HG02884 (cell line): Measurements from ENCODE around the gene LENG8.

Experiments
- ATAC-seq: cut with Tn5 transposase; IDR thresholded peaks from one replicate; pipeline ENCODE4 v1.9.1; 2021; ENCODE audit warnings: mild to moderate bottlenecking, moderate library complexity; ENCODE audit not compliant: unreplicated experiment

Gene LENG8

DNA sequence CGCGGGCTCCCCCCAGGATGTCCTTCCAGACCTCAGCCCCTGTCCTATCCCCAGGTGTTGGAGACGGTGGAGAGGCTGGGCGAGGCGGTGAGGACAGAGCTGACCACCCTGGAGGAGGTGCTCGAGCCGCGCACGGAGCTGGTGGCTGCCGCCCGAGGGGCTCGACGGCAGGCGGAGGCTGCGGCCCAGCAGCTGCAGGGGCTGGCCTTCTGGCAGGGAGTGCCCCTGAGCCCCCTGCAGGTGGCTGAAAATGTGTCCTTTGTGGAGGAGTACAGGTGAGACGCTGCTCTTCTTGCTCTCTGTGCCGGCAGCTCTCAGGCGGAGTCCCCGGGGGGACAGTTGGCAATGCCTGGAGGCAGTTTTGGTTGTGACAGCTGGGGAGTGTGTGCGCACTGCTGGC lies 26.9 kb upstream of the LENG8 start:
- no peak for ATAC-seq

DNA sequence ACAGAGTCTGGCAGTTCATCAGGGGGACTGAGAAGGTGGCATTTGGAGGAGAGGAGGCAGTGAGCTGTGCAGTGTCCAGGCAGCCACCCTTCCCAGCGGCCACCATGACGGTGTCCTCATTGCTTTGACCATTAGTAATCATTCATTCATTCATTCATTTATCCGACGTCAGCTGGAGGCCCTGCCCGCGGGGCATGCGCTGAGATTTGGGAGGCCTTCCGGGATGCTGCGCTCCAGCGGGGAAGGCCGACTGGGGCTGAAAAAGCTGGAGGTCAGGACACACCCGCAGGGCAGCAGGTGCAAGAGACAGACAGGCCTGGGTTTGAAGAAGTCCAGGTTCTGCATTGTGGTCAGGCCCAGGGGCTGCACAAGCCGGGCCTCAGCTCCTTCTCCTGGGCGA lies 24.8 kb upstream of the LENG8 start:
- no peak for ATAC-seq

DNA sequence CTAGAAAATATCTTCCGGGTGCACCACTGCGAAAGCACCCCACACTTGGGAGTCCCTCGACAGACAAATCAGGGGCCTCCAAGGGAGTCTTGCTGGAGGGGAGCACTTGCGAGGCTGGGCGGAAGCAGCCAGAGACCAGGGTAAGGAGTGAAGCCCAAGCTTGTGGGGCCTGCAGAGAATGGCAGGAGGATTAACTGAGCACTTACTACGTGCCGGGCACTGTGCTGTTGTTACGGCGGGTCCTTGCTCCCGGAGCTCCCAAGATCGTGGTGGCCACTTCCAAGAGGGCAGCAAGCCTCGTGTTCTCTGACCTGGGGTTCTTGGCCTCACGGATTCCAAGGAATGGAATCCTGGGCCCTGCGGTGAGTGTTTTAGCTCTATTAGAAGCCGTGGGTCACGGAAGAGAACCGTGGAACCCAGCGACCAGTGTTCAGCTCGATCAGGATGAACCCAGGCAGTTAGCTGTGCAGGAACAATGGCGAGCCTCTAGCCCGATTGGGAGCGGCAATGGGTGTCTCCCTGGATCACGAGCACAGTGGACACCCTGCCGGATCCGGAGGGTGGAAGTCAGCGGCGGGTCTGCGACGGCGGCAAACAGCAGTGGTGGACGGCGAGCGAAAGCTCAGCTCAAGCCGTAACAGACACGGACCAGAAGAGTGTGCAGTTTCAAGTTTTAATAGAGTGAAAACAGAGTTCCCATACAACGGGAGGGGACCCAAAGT lies 24.2 kb upstream of the LENG8 start:
- no peak for ATAC-seq

DNA sequence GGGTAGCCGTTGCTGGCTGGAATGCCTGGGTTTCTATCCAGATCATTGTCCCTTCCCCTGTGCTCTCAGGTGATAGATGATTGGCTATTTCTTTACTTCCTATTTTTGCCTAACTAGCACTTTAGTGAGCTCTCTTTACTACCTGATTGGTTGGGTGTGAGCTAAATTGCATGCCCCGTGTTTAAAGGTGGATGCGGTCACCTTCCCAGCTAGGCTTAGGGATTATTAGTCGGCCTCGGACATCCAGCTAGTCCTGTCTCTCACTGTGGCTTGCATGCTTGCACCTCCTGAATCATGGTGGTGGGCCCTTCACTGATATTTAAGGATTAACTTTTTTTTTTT lies 23.6 kb upstream of the LENG8 start:
- no peak for ATAC-seq

DNA sequence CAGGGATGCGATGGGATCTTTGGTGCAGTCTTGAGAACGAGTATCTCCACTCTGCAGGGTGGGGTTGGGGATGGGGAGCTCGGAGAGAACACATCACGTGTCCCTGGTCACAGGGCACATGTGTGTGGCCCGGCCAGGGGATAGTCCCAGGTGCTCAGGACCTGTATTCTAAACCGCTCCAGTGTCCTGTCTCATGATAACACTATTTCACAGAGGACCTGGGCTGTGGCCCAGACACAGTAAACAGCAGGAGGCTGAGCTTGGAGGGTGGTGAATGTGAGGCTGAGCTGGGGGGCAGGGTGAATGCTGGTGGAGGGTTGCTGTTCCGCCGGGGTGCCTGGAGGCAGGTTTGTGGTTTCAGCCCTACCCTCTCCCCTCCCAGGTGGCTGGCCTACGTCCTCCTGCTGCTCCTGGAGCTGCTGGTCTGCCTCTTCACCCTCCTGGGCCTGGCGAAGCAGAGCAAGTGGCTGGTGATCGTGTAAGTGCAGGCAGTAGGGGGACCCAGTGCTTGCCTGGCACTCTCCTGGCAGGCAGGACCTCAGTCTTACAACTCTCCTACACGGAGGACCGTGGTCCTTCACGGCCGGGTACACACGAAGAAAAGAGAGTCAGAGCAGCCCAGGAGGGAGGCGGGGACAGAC lies 22.6 kb upstream of the LENG8 start:
- no peak for ATAC-seq

DNA sequence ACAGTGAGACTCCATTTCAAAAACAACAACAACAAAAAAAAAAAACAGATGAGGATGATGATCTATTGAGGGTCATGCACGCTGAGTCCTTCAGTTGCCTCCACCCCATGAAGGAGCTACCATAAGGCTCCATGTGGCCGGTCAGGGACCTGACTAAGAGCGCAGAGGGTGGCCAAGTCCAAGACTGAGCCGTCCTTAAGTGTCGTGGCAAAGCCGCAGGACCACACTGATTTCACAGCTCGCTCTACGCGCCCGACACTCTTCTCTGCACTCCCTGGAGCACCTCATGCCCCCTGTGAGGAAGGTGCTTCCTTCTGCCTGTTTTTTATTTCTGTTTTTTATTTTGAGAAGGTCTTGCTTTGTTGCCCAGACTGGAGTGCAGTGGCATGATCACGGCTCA lies 21.4 kb upstream of the LENG8 start:
- ATAC-seq: no peak

DNA sequence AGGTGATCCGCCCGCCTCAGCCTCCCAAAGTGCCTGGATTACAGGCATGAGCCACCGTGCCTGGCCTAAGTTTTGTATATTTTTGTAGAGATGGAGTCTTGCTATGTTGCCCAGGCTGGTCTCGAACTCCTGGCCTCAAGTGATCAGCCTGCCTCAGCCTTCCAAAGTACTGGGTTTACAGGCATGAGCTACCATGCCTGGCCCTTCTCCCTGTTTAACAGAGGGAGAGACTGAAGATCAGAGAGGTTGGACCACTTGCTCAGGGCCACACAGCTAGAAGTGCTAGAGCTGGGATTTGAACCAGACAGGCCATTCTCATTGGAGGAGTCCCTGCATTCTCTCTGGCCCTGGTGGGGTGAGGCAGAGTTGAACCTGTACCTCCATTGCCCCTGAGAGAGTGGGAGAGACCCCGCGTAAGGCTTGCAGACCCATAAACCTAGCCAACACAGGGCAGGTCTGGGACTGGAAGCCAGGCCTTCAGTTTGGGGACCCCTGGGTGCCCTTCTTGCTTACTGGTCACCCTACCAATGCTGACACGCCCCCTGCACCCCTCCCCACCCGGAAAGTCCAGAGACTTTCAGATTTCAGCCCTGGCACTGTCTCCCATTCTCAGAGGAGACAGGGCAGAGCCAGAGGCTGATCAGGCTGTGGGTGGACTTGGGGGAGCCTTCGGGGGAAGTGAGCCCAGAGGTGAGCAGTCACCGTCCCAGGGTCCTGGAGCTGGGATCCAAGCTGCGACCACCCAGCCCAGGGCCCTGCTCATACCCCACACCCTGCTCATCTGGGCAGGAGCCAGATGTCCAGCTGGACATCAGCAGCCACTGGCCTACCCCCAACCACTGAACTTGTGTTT lies 20.4 kb upstream of the LENG8 start:
- ATAC-seq: no peak

DNA sequence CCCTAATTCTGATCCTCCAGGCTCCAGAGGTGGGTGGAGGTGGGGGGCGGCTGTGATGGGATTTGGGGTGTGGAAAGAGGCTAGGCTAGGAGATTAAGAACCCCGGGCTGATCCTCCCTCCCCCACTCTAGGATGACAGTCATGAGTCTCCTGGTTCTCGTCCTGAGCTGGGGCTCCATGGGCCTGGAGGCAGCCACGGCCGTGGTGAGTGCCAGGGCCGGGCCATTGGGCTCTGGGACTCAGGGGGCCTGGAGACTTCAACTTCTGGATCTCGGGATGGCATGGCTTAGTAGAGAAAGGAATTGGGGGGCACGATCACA lies 19.9 kb upstream of the LENG8 start:
- ATAC-seq: no peak

DNA sequence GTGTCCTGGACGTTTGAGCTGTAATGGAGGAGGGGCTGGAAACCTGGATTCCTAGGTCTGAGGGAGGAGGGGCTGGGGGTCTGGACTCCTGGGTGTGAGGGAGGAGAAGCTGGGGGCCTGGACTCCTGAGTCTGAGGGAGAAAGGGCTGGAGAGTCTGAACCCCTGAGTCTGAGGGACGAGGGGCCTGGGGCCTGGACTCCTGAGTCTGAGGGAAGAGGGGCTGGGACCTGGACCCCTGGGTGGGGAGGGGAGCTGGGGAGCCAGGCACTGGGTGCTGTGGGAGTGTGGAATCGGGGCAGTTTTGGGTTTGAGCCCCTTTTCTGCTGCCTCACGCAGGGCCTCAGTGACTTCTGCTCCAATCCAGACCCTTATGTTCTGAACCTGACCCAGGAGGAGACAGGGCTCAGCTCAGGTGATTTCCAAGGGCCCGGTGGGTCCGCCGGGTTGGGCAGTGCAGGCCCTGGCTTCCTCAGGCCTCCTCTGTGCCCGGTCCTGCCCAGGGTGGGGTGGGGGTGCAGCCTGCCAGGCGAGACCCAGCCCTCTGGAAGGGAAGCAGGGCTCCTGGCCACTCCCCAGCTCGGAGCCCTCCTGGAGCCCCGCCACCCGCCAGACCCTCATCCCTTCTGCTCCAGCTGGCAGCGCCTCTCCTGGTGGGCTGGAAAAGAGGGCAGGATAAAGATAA lies 19.3 kb upstream of the LENG8 start:
- no peak for ATAC-seq

DNA sequence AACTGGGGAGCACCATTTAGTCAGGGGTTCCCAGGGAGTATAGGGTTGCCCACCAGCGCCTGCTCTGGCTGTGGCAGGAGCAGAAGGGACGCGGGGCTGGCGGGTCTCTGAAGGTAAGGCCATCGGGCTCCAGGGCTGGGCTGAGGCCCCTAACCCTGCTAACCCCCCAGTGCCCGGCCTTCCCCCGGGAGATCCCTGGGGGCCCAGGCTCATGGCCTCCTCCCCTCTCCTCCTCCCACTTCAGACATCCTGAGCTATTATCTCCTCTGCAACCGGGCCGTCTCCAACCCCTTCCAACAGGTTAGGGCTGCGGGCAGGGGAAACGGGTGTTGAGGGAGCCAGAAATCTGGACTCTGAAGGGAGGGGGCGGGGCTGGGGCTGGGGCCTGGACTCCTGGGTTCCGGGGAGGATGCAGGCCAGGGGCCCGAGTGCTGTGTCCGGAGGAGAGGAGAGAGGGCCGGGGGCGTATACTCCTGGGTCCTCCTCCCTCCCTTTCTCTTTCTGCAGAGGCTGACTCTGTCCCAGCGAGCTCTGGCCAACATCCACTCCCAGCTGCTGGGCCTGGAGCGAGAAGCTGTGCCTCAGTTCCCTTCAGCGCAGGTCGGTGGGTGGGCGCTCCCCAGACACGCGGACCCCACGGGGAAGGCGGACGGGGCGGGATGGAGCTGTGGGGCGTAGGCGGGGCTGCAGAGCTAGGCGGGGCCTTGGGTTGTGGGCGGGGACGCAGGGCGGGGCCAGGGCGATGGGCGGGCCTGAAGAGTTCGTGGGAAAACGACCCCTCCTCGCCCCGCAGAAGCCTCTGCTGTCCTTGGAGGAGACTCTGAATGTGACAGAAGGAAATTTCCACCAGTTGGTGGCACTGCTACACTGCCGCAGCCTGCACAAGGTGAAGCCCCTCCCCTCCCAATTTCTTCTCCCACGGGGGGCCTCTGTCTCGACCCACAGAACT lies 18.4 kb upstream of the LENG8 start:
- no peak for ATAC-seq

DNA sequence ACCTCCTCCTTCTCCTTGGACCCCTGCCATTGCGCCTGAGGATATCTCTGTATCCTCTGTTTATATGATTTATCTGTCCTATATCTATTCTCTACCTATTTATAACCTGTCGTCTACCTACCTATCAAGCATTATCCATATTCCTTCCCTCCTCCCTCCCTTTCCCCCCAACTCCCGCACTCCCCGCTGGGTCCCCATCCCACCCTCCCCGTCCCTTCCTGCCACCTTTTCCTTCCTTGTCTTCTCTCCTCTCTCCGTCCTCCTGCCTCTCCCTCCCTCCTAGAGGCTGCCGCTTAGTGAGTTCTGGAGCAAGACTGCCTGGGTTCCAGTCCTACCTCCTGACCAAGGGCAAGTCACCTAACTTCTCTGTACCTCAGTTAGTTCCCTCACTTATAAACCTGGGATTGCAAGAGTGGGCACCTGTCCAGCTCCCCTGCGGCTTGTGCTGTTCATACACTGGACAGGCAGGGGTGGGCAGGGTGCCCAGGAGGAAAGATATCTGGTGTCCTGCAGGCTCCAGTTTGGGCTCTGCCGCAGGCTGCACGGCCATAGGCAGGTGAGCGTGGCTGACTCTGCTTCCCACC lies 17.7 kb upstream of the LENG8 start:
- ATAC-seq: no peak

DNA sequence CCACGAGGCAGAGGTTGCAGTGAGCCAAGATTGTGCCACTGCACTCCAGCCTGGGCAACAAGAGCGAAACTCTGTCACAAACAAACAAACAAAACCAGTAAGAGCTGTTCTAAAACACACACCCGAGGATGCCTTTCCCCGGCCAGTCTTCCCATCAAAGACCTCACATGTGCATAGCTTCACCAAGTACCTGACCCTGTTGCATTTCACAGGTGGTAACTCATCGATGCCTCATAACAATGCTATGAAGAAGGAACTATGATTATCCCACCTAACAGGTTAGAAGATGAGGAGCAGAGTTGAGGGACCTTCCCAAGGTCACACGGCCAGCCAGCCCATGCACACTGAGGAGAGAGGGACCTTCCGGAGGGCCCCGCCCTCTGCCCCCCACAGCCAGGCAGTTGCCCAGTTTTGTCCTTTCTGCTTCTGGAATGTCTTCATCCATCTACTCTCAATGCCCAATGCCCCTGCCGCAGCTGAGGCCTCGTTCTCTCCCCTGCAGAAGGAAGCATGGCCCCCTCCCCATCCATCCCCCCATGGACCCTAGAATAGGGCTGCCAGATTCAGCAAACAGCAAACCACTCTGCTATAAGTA lies 16.8 kb upstream of the LENG8 start:
- ATAC-seq: no peak

DNA sequence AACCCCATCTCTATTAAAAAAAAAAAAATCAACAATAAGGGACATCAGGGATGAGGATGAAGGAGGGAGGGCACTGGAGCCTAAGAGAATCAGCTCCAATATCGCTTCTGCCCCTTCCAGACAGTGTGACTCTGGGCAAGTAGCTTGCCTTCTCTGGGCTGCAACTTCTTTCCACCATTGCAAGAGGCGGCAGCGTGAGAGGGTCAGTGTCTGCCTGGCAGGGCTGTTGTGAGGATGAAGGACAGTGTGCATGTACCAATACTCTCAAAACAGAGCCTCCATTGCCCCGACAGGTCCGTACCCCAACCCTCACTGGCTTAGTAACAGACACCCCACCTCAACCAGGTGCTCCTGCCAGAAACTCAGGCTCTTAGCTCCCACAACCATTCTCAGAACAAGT lies 15.3 kb upstream of the LENG8 start:
- ATAC-seq: no peak

DNA sequence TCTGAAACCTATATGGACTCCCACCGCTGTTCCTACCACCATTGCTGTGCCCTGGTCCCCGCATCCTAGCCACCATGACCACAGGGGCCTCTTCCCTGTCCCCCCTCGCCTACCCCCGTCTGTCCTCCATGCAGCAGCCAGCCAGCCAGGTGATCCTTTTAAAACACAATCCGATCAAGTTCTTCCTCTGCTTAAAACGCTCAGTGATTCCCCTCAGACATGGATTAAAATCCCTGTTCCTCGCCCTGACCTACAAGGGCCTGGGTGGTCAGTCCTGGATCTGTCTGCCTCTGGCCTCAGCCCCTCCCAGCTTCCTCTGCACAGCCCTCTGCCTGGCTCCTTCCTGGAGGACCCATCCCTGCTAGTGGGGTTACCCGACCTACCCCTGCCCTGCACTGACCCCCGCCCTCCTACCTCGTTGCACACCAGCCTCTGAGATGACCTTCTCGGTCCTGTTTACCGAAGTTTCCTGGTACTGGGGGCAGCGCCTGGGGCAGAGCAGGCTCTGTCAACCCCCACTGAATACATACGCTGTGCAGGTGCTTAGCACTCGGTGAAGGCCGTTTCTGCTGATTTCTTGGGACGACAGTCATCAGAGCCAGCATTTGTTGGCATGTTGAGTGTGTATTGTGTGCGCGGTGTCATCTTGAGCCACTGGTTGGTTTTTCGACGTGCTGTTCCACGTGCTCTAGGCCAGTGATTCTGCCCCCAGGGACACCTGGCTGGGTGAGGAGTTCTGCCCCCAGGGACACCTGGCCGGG lies 14.7 kb upstream of the LENG8 start:
- ATAC-seq: no peak

DNA sequence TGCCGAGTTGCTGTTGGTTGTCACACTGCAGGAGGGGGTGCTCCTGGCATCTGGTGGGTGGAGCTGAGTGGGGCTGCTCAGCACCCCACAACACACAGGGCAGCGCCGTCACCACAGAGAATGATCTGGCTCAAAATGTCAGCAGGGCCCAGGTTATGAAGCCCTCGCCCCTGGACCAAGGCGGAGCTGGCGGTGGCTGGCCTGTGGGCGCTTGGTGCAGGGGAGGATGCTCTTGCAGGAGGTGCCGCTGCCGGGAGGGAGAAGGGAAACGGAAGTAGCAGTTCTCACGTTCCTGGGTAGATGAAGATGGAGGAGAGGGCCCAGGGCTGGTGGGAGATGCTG lies 14.2 kb upstream of the LENG8 start:
- ATAC-seq: no peak

DNA sequence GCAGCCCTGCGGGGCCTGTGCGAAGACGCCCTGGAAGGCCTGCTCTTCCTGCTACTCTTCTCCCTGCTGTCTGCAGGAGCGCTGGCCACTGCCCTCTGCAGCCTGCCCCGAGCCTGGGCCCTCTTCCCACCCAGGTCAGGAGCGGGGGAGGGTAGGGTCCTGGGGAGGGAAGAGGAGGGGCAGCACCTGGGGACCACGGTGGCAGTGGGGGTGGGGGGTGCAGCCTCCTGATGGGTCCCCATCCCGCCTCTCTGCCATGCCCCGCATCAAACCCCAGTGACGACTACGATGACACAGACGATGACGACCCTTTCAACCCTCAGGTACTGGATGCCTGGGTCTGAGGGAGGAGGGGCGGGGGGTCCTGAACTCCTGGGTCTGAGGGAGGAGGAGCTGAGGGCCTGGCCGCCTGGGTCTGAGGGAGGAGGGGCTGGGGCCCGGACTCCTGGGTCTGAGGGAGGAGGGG lies 13.4 kb upstream of the LENG8 start:
- no peak for ATAC-seq

DNA sequence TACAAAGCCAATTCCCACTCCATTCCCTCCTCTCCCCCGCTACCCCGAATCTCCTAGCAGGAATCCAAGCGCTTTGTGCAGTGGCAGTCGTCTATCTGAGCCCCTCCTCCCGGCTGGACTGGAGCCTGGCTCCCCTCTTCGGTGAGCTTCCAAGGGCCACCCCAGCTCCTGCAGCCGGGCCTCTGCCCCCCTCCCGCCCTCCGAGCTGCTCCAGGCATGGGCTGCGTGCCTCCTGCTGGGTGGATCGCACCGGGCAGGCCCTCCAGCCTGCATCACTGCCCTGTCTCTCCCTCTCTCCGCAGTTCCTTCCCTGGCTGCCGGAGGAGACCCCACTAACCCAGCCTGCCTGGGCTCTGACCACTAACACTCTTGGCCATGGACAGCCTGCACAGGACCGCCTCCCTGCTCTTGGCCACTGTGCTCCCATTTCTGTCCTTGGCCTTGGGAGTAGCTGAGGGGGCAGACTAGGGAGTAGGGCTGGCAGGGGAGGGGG lies 12.9 kb upstream of the LENG8 start:
- ATAC-seq: no peak

DNA sequence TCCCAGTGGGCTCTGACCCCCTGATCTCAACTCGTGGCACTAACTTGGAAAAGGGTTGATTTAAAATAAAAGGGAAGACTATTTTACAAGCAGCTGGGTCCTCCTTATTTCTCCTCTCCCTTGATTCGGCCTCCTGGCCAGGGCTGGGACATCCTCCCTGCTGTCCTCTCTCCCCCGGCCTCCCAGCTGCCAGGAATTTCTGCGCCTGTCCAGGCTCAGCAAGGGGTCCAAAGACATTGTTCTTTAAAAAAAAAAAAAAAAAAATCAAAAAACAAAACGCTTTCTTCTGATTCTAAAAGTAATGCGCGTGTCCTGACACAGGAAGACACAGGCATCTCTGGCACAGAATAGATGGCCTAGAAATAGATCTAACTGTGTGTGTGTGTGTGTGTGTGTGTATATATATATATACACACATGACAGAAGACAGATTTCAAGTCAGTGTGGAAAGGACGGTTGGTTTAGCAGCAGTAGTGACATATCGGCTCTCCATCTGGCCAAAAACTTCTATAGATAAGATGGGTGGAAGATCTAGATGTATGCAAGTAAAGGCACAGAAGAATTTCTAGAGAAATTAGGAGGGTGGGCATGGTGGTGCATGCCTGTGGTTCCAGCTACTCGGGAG lies 12.3 kb upstream of the LENG8 start:
- ATAC-seq: no peak
